Nephron progenitor cell (in vitro differentiated cells): ENCODE results near the gene SIGLEC6.

Experiments used
- DNase-seq: peaks from one replicate; pipeline ENCODE4 v3.0.0; 2021
- H3K27ac Mint-ChIP-seq: 2 replicates; pipeline ENCODE4 v1.8.0; 2021; ENCODE audit warnings: mild to moderate bottlenecking, moderate library complexity, mixed read lengths
- H3K27me3 Mint-ChIP-seq: 2 replicates; pipeline ENCODE4 v1.8.0; 2021; ENCODE audit warnings: mild to moderate bottlenecking, low read depth, mixed read lengths; ENCODE audit not compliant: poor library complexity
- H3K36me3 Mint-ChIP-seq: 2 replicates; pipeline ENCODE4 v1.8.0; 2021; ENCODE audit warnings: low read depth, mixed read lengths
- H3K4me1 Mint-ChIP-seq: 2 replicates; pipeline ENCODE4 v1.8.0; 2021; ENCODE audit warnings: mixed read lengths
- H3K4me3 Mint-ChIP-seq: 2 replicates; pipeline ENCODE4 v1.8.0; 2021; ENCODE audit warnings: mild to moderate bottlenecking, moderate library complexity, mixed read lengths
- H3K9me3 Mint-ChIP-seq: 2 replicates; pipeline ENCODE4 v1.8.0; 2021; ENCODE audit warnings: mild to moderate bottlenecking, moderate library complexity, mixed read lengths
- CTCF ChIP-seq: fragments of 200-600 bp; sonication (generic); IDR thresholded peaks from 2 replicates; pipeline ENCODE4 v1.5.0; 2021; ENCODE audit warnings: antibody characterized with exemption

The SIGLEC6 gene

GRCh38 chr19:51547397-51548212 lies 16.1 kb upstream of the SIGLEC6 start:
- Mint-ChIP-seq H3K27ac (no peak overlapping the region), H3K27me3 (peaks cover 8% of the 10 kb centered on the region), H3K4me1 (no peaks in the 10 kb centered on the region), H3K4me3 (no peak overlapping the region), H3K36me3 (no peaks in the 10 kb centered on the region), H3K9me3 (peaks cover 69% of the 10 kb centered on the region)
- no peak for DNase-seq
- no peak for TF ChIP-seq CTCF

- Mint-ChIP-seq H3K9me3 (peaks cover 73% of the 10 kb centered on the region), H3K4me1 (no peaks in the 10 kb centered on the region), H3K36me3 (no peaks in the 10 kb centered on the region), H3K27me3 (peaks cover 10% of the 10 kb centered on the region), H3K27ac (no peak overlapping the region), H3K4me3 (no peak overlapping the region)
- TF ChIP-seq CTCF: no peak
- DNase-seq: no peak
Measured at GRCh38 chr19:51546650-51547396, 15.4 kb upstream of the SIGLEC6 start.

- Mint-ChIP-seq H3K9me3 (peaks cover 73% of the 10 kb centered on the region), H3K27me3 (peaks cover 6% of the 10 kb centered on the region), H3K36me3 (no peaks in the 10 kb centered on the region), H3K27ac (no peak overlapping the region), H3K4me1 (no peaks in the 10 kb centered on the region), H3K4me3 (no peak overlapping the region)
- no peak for TF ChIP-seq CTCF
- no peak for DNase-seq
Measured at GRCh38 chr19:51546107-51546649, 14.7 kb upstream of the SIGLEC6 start.

- H3K9me3 Mint-ChIP-seq: peaks cover 65% of the 10 kb centered on the region
- no peak for TF ChIP-seq CTCF
- peaks cover 6% of the 10 kb centered on the region for H3K27me3 Mint-ChIP-seq
- no peak overlapping the region for H3K27ac Mint-ChIP-seq
- no peaks in the 10 kb centered on the region for H3K4me1 Mint-ChIP-seq
- H3K4me3 Mint-ChIP-seq: no peak overlapping the region
- no peaks in the 10 kb centered on the region for H3K36me3 Mint-ChIP-seq
- DNase-seq: no peak
Measured at GRCh38 chr19:51544038-51544437, 12.6 kb upstream of the SIGLEC6 start.

- H3K4me3 Mint-ChIP-seq: no peak overlapping the region
- no peak overlapping the region for H3K27ac Mint-ChIP-seq
- TF ChIP-seq CTCF: no peak
- H3K36me3 Mint-ChIP-seq: no peaks in the 10 kb centered on the region
- H3K27me3 Mint-ChIP-seq: peaks cover 12% of the 10 kb centered on the region
- peaks cover 65% of the 10 kb centered on the region for H3K9me3 Mint-ChIP-seq
- DNase-seq: no peak
- no peaks in the 10 kb centered on the region for H3K4me1 Mint-ChIP-seq
Measured at GRCh38 chr19:51542699-51543098, 11.2 kb upstream of the SIGLEC6 start.
